DMS114 treated with DMSO at 0.1 percent for 48 hours (cell line): Measurements from ENCODE around the gene BRD2.
"Not testable (repeated sequence)": the region's sequence is repeated elsewhere in the genome, so short reads cannot be mapped to it uniquely, and the experiment has no call there.

Experiments
- DNase-seq: peaks from one replicate; lab custom pipeline; 2025; ENCODE audit not compliant: unreplicated experiment; lab: John Stamatoyannopoulos, UW

The BRD2 gene

GRCh38 chr6:32968093-32968866, at the start of gene BRD2:
TSS of gene BRD2 (plus strand) at chr6:32968594. CDS start at chr6:32972899, 4,305 bp downstream.
- peak; percentile 97 for DNase-seq

DNA sequence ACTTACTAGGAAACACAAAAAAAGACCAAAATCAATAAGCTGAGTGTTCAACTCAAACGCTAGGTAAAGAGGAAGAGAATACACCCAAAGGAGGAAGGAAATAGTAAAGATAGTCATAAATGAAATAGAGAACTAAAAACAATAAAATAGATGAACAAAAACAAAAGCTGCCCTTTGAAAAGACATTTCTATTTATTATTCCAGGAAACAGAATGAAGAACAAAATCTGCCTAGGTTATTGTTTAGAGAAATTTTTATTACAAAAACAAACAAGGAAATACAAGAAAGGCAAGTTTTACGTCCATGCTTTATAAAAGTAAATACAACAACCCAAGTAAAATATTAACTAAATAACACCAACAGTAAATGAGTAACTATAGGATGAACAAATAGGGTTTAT, 47.7 kb upstream of the BRD2 start:
- no peak for DNase-seq

DNA sequence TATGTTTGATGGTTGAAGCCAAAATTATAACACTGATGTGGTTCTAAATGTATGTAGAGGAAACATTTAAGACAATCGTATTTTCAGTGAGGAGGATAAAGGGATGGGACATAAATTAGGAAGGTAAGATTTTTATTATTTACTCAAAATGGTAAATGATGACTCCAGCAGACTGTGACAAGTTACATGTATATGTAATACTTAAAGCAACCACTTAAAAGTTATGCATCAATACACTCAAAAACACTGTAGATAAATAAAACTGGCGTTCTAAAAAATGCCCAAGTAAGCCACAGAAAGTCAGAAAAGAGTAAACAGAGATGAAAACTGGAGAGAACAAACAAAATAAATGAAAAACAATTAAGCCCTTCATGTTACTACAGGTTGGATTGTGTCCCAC, 46.3 kb upstream of the BRD2 start:
- no peak for DNase-seq

GRCh38 chr6:32931211-32931610, 37.2 kb upstream of the BRD2 start:
- DNase-seq: no peak

DNA sequence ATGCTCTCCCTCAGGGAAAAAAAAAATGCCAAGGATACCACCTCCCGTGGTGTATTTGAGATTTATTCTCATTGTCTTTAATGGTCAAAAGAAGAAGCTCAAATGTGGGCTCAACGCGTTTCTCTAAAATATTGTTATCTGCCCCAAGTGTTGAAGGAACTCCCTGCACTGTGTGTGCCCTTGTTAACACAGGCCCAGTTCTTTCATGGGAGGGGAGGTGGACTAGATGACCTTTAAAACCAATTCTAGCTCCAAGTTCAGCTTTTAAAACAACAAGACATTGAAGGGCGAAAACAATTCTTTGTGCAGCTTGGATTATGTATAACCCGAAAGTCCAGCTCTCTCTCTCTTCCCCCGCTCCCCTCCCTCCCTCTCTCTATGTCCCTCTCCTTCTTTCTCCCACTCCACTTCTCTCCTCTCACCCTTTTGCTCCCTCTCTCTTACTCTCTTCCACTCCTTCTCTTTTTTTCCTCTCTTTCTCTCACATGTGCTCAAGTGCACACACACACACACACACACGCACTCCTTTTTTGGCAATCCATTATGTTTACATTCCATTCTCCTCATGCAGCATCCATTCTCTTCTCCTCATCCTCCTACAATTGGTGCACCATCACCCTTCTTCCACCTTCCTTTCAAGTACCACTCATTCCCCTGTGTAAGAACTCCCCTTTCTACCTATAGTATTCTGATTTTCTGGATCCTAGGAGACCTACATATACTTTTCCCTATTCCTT, 36.1 kb upstream of the BRD2 start:
- no peak for DNase-seq

GRCh38 chr6:32933661-32934085, 34.7 kb upstream of the BRD2 start:
- DNase-seq: peak; percentile 74

DNA sequence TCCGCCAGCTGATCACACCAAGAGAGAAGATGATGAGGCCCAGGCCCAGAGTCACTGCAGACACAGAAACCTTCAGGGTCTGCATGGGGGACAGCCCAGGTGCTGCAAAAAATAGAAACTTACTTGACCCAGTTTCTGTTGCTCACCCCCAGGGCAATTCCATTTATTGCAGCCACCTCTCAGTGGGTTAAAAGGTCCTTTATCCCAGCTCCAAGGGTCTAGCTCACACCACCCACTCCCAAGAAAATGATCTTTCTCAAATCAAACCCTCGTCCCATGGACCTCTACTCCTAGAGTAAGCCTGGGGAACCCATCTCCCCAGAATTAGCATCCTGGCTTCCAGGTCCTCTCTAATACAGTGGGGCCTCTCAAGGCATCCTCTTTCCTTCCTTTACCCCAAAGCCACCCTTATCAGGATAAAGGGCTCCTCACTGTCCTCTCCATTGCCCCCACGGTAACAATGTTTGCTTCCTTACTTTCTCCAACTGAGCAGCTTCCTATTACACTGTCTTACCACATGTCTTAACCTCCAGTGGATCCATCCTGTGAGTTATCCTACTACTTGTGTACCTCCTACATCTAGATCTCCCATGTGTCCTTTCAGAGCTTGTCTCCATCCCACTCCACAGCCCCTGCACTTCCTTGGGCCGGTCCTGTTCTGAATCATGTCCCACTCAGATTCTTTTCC, 32.7 kb upstream of the BRD2 start:
- DNase-seq: no peak

DNA sequence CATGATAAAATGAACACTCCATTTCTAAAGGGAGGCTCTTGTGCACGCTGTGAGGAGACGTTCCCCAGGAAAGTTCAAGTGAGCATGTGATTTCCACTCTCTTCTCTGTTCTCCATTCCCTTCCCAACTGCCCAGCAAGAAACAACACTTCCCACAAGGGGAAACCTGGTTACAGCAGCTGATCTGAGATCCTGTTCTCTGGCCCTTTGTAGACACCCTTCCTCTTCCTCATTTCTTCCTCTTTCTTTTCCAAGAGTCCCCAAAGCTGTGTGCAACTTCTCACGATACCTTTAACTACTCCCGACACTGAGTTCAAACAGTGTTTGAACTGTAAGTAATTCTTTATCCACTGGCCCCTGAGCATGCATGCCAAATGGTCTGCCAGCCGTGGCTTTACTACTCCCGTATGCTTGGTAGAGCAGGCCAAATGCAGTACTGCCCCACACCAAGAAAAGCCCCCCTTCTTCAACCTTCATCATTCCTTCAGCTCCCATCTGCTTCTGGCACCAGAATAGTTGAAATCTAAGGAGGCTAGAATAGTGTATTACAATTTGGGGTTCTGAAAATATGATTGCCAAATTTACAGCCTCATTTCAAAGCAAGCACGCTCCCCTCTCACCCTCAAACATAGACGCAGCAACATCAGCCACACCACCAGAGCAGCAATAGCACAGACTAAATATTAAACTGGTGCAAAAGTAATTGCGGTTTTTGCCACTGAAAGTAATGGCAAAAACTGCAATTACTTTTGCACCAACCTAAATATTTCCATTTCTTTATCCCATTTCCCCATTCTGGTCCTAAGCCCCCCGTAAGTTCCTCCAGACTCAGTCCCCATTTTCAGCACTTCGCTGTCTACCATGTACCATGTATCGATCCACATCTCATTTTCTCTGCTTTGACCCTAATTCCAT, 31.9 kb upstream of the BRD2 start:
- DNase-seq: no peak

- DNase-seq: no peak
Measured at GRCh38 chr6:32937230-32937633, 31.2 kb upstream of the BRD2 start.

- no peak for DNase-seq
Measured at GRCh38 chr6:32938494-32938893, 29.9 kb upstream of the BRD2 start.

- peak; percentile 93 for DNase-seq
Measured at GRCh38 chr6:32940656-32941213, 27.7 kb upstream of the BRD2 start, which contains the start of gene HLA-DMB. TSS of gene HLA-DMB (minus strand) at chr6:32941028. CDS start at chr6:32940807, 221 bp downstream.

DNA sequence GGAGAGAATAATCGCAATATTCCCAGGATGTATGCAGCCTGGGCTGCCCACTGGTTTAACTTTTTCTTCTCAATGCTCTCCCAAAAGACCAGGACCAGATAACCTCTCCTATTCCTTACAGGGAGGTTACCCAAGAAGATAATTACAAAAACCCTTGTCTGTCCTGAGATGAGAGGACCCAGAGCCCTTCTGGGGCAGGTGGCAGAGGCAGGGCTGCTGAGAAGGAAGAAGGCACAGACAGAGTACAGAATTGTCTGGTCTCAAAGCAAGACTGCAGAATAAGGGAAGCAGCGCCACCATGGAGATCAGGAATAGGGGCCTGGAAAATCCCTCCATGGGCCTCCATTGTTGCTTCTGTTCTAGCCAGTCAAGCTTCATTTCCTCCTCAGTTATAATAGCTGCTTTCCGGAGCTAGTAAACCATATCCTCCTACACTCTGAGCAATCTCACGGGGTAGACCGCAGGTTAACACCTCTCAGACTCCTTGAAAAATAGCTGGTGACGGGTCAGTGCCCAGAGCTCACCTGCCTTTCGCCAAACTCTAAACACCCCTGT, 27.1 kb upstream of the BRD2 start:
- no peak for DNase-seq

- DNase-seq: not testable (repeated sequence)
Measured at GRCh38 chr6:32942555-32943123, 25.8 kb upstream of the BRD2 start.

GRCh38 chr6:32943864-32944649, 24.3 kb upstream of the BRD2 start:
- DNase-seq: no peak

DNA sequence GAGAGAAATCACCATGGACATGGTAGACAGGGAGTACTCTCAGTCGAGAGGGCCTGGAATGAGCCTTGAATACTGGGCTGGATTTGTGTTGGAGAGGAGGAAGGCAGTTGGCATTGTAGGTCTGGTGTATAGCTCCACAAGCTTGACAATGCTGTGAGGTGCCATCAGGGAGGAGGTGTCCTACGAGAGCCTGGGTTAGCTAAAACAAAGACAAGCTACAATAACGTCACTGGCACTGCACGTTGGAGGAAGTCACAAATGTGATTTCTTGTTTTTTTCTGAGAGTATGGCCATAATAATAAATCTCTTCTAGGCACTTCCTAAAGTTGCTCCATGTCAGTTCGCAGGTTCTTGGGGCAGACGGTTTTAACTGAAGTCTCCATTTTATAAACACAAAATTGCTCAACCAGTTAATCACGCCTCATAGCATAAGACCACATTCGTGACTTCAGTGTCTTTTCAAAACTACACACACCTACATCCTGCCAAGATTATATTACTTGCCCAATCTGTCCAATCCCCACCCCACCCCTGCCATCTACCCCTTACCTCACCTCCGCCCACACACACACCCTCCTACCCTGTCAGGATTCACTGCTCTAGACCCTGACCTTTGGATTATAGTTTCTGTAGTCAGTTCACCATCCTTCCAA, 23.2 kb upstream of the BRD2 start:
- no peak for DNase-seq

- no peak for DNase-seq
Measured at GRCh38 chr6:32945953-32946352, 22.4 kb upstream of the BRD2 start.

- no peak for DNase-seq
Measured at GRCh38 chr6:32946893-32947292, 21.5 kb upstream of the BRD2 start.
